HEK293 (cell line): ENCODE results near the gene GLB1L.

Experiments used
- CTCF ChIA-PET: fragments of 350-600 bp; formaldehyde crosslinking; extraction: SDS; loops from one replicate; lab custom pipeline; 2021; ENCODE audit warnings: antibody characterized with exemption; lab: Yijun Ruan, JAX
- POLR2A ChIA-PET: fragments of 300-600 bp; formaldehyde crosslinking; extraction: SDS; loops from one replicate; lab custom pipeline; 2020; ENCODE audit warnings: antibody characterized with exemption, inconsistent platforms; lab: Yijun Ruan, JAX
- H3K27ac ChIP-seq: fragments of 200-500 bp; sonication (Bioruptor generic); 2 replicates; pipeline ENCODE4 v1.5.1; 2014; ENCODE audit warnings: low read depth, low read length, control low read depth, inconsistent platforms; ENCODE audit errors: extremely low read depth
- H3K36me3 ChIP-seq, 2 experiments: fragments of 200-500 bp in 1 of 2; sonication (Bioruptor generic) in 1 of 2; 1 replicate in 1 of 2; 2 replicates in 1 of 2; pipeline ENCODE4 v1.5.1; 2014 to 2017; ENCODE audit warnings: inconsistent platforms in 2 of 2, low read length in 2 of 2; ENCODE audit not compliant: control insufficient read depth in 2 of 2, insufficient read depth in 1 of 2
- H3K4me1 ChIP-seq: fragments of 200-500 bp; sonication (Bioruptor generic); 2 replicates; pipeline ENCODE4 v1.5.1; 2014; ENCODE audit warnings: mild to moderate bottlenecking, low read length, inconsistent platforms; ENCODE audit not compliant: control insufficient read depth, insufficient read depth
- H3K4me3 ChIP-seq: 2 replicates; pipeline ENCODE4 v1.5.1; 2011; ENCODE audit warnings: low read depth, mild to moderate bottlenecking, control low read depth, low read length, moderate library complexity
- H3K9me3 ChIP-seq: fragments of 200-500 bp; sonication (Bioruptor generic); 2 replicates; pipeline ENCODE4 v1.5.1; 2014; ENCODE audit warnings: low read depth, low read length, inconsistent platforms; ENCODE audit not compliant: control insufficient read depth, insufficient read depth
- HOXA7 ChIP-seq: sonication (generic); formaldehyde crosslinking; IDR thresholded peaks from 2 replicates; pipeline ENCODE4 v1.8.1; 2022; ENCODE audit warnings: missing genetic modification reagents, borderline replicate concordance
- MYNN ChIP-seq: fragments of 450-650 bp; formaldehyde crosslinking; IDR thresholded peaks from 2 replicates; pipeline ENCODE4 v1.5.1; 2016; ENCODE audit warnings: missing biosample characterization, missing genetic modification characterization, borderline replicate concordance
- REPIN1 ChIP-seq: fragments of 450-650 bp; formaldehyde crosslinking; IDR thresholded peaks from 2 replicates; pipeline ENCODE4 v1.5.1; 2017; ENCODE audit warnings: missing biosample characterization, missing genetic modification characterization, low read depth
- YY1 ChIP-seq: fragments of 450-650 bp; formaldehyde crosslinking; IDR thresholded peaks from 2 replicates; pipeline ENCODE4 v1.5.1; 2018; ENCODE audit warnings: missing biosample characterization, missing genetic modification characterization
- ZBTB6 ChIP-seq: fragments of 450-650 bp; formaldehyde crosslinking; IDR thresholded peaks from 2 replicates; pipeline ENCODE4 v1.5.1; 2017; ENCODE audit warnings: missing biosample characterization, missing genetic modification characterization
- ZBTB8A ChIP-seq: fragments of 450-650 bp; formaldehyde crosslinking; IDR thresholded peaks from 2 replicates; pipeline ENCODE4 v1.5.1; 2016; ENCODE audit warnings: missing biosample characterization, missing genetic modification characterization
- ZFP37 ChIP-seq: fragments of 450-650 bp; formaldehyde crosslinking; IDR thresholded peaks from 2 replicates; pipeline ENCODE4 v1.5.1; 2016; ENCODE audit warnings: missing biosample characterization, missing genetic modification characterization
- ZNF112 ChIP-seq: fragments of 450-650 bp; formaldehyde crosslinking; IDR thresholded peaks from 2 replicates; pipeline ENCODE4 v1.5.0; 2017; ENCODE audit warnings: missing biosample characterization, missing genetic modification characterization
- ZNF16 ChIP-seq: fragments of 450-650 bp; formaldehyde crosslinking; IDR thresholded peaks from 2 replicates; pipeline ENCODE4 v1.5.1; 2016; ENCODE audit warnings: low read depth, missing biosample characterization, missing genetic modification characterization
- ZNF23 ChIP-seq: fragments of 450-650 bp; formaldehyde crosslinking; IDR thresholded peaks from 2 replicates; pipeline ENCODE4 v1.5.1; 2016; ENCODE audit warnings: missing biosample characterization, missing genetic modification characterization, borderline replicate concordance
- ZNF280D ChIP-seq: fragments of 450-650 bp; formaldehyde crosslinking; IDR thresholded peaks from 2 replicates; pipeline ENCODE4 v1.5.1; 2016; ENCODE audit warnings: missing biosample characterization, missing genetic modification characterization
- ZNF433 ChIP-seq: fragments of 450-650 bp; formaldehyde crosslinking; IDR thresholded peaks from 2 replicates; pipeline ENCODE4 v1.5.1; 2016; ENCODE audit warnings: missing biosample characterization, missing genetic modification characterization, low read depth
- ZNF549 ChIP-seq: fragments of 450-650 bp; IDR thresholded peaks from 2 replicates; pipeline ENCODE4 v1.5.1; 2018; ENCODE audit warnings: missing biosample characterization, missing genetic modification characterization, mild to moderate bottlenecking, inconsistent platforms, moderate library complexity
- ZNF555 ChIP-seq: fragments of 450-650 bp; formaldehyde crosslinking; conservative IDR thresholded peaks from 2 replicates; pipeline ENCODE4 v1.5.1; 2017; ENCODE audit warnings: missing biosample characterization, mild to moderate bottlenecking, missing genetic modification characterization, inconsistent platforms
- ZNF580 ChIP-seq: fragments of 450-650 bp; formaldehyde crosslinking; IDR thresholded peaks from 2 replicates; pipeline ENCODE4 v1.5.1; 2016; ENCODE audit warnings: missing biosample characterization, missing genetic modification characterization
- ZNF645 ChIP-seq: fragments of 450-650 bp; formaldehyde crosslinking; IDR thresholded peaks from 2 replicates; pipeline ENCODE4; 2016; ENCODE audit warnings: missing biosample characterization, missing genetic modification characterization
- ZNF658 ChIP-seq: fragments of 450-650 bp; formaldehyde crosslinking; IDR thresholded peaks from 2 replicates; pipeline ENCODE4; 2016; ENCODE audit warnings: missing biosample characterization, missing genetic modification characterization
- ZNF707 ChIP-seq: fragments of 450-650 bp; formaldehyde crosslinking; IDR thresholded peaks from 2 replicates; pipeline ENCODE4 v1.5.1; 2016; ENCODE audit warnings: missing biosample characterization, missing genetic modification characterization
- ZSCAN23 ChIP-seq: fragments of 450-650 bp; formaldehyde crosslinking; IDR thresholded peaks from 2 replicates; pipeline ENCODE4 v1.5.1; 2016; ENCODE audit warnings: missing biosample characterization, missing genetic modification characterization
- ZSCAN4 ChIP-seq: fragments of 450-650 bp; formaldehyde crosslinking; IDR thresholded peaks from 2 replicates; pipeline ENCODE4 v1.5.1; 2017; ENCODE audit warnings: missing biosample characterization, missing genetic modification characterization

GLB1L gene

GRCh38 chr2:219266232-219266631 is 21.0 kb upstream of the GLB1L start:
- Histone ChIP-seq H3K27ac (no peak overlapping the region), H3K4me1 (no peaks in the 10 kb centered on the region; the same call in 1 of the 2 replicates), H3K36me3 (no peaks in the 10 kb centered on the region), H3K4me3 (no peak overlapping the region), H3K9me3 (no peaks in the 10 kb centered on the region)
- ChIA-PET POLR2A (no interaction called here), CTCF (interaction anchor here (0.7 to 4.9 kb wide), 4 partner anchors 10 to 29 kb away, joined by 3 to 34 read pairs (median 4); no protein-coding TSS in a partner anchor)
- TF ChIP-seq ZNF16 (no peak), ZNF549 (no peak), ZSCAN23 (tag by site-specific recombination) (no peak), ZFP37 (tag by site-specific recombination) (no peak), ZBTB6 (tag by site-specific recombination) (no peak), ZNF580 (no peak), ZSCAN4 (tag by site-specific recombination) (no peak), ZNF555 (no peak), ZNF645 (tag by site-specific recombination) (no peak), ZNF23 (tag by site-specific recombination) (no peak), HOXA7 (no peak), ZBTB8A (tag by site-specific recombination) (no peak), ZNF658 (tag by site-specific recombination) (no peak), ZNF280D (tag by site-specific recombination) (no peak), MYNN (tag by site-specific recombination) (no peak), ZNF112 (tag by site-specific recombination) (no peak), YY1 (tag by site-specific recombination) (no peak), REPIN1 (no peak), ZNF433 (no peak), ZNF707 (tag by site-specific recombination) (no peak)
